ENCODE data around the gene ECSIT. TPM values are rescaled to one million over a fixed set of nuclear protein-coding genes. Genes with fewer than 3 reads are reported as not detected.
"Not testable (repeated sequence)": the region's sequence is repeated elsewhere in the genome, so short reads cannot be mapped to it uniquely, and the experiment has no call there.

The ECSIT gene
- polyA plus RNA-seq, 2 of the 4 experiments (the other 2 are of a cell fraction), result 23.0 to 29.7 TPM

DNA sequence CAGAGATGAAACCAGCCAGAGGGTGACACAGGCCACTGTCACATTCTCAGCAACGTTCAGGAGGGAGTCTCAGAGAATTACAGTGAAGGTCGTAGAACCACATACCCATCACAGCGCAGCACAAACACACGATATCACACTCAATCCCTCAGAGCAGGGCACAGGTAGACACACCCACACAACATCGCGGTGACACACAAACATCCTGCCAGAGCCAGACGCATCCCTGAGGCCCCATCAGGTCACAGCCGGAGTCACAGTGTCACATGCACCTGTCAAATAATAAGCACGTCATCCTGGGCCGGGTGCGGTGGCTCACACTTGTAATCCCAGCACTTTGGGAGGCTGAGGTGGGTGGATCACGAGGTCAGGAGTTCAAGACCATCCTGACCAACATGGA is 65.5 kb downstream of the ECSIT start:
- no peak overlapping the region for H3K4me3 ChIP-seq
- DNase-seq (ENCODE audit: low read depth in 1 of 2, low spot score in 1 of 2) (no peak), FAIRE-seq (no peak), ATAC-seq (no peak)
- ChIA-PET CTCF (interaction anchor here (1.1 kb wide), 1 partner anchor 19 kb away, joined by 4 read pairs; no protein-coding TSS in a partner anchor), POLR2A (no interaction called here)
- no peak overlapping the region for H3K4me2 ChIP-seq
- H3K27ac ChIP-seq, result no peak overlapping the region
- TF ChIP-seq, protein P1, sequence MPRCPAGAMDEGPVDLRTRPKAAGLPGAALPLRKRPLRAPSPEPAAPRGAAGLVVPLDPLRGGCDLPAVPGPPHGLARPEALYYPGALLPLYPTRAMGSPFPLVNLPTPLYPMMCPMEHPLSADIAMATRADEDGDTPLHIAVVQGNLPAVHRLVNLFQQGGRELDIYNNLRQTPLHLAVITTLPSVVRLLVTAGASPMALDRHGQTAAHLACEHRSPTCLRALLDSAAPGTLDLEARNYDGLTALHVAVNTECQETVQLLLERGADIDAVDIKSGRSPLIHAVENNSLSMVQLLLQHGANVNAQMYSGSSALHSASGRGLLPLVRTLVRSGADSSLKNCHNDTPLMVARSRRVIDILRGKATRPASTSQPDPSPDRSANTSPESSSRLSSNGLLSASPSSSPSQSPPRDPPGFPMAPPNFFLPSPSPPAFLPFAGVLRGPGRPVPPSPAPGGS (IDR thresholded peaks at IDR 0.05), result no peak
- TF ChIP-seq ZSCAN20 (CRISPR knock-in tag; IDR thresholded peaks at IDR 0.05), result no peak
- no peak for TF ChIP-seq JUN (IDR thresholded peaks at IDR 0.05)
- no peak for TF ChIP-seq ESRRA (IDR thresholded peaks at IDR 0.05; ENCODE audit: borderline replicate concordance, low read length)
- TF ChIP-seq RARB (CRISPR knock-in tag; IDR thresholded peaks at IDR 0.05), result no peak
- TF ChIP-seq POLR2A (IDR thresholded peaks at IDR 0.05; ENCODE audit: low read length), result no peak
- no peak for TF ChIP-seq GATA3 (IDR thresholded peaks at IDR 0.05; ENCODE audit: borderline replicate concordance)
- no peak for TF ChIP-seq NPAS2 (CRISPR knock-in tag; IDR thresholded peaks at IDR 0.05; ENCODE audit: borderline replicate concordance)
- TF ChIP-seq ELK1 (IDR thresholded peaks at IDR 0.05; ENCODE audit: low read depth, low read length), result no peak
- TF ChIP-seq JUNB (IDR thresholded peaks at IDR 0.05), result no peak
- TF ChIP-seq CBX2 (IDR thresholded peaks at IDR 0.05; ENCODE audit: borderline replicate concordance, low read depth), result no peak
- no peak for TF ChIP-seq HDAC2 (IDR thresholded peaks at IDR 0.05)
- TF ChIP-seq HOXB13 (CRISPR knock-in tag; IDR thresholded peaks at IDR 0.05; ENCODE audit: low read depth), result no peak
- TF ChIP-seq RNF2 (IDR thresholded peaks at IDR 0.05; ENCODE audit: borderline replicate concordance, low read depth), result no peak
- no peak for TF ChIP-seq TP53 (CRISPR knock-in tag; IDR thresholded peaks at IDR 0.05)
- 60% methylated on average over 3 of the region's 12 CpGs for WGBS (ENCODE audit: missing lambda C conversion rate)
- no peaks in the 10 kb centered on the region for H3K9me3 ChIP-seq
- H3K4me1 ChIP-seq, result no peaks in the 10 kb centered on the region

DNA sequence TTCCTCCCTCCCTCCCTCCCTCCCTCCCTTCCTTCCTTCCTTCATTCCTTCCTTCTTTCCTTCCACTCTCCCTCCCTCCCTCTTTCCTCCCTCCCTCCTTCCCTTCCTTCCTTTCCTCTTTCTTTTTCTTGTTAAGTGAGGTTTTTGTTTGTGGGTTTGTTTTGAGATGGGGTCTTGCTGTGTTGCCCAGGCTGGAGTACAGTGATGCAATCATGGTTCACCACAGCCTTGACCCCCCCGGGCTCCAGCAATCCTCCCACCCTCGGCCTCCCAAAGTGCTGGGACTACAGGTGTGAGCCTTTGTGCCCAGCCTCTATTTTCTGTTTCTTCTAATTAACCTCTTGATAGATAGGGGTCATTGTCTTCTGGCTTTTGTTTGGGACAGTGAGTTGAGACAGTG is 67.5 kb downstream of the ECSIT start:
- POLR2A ChIA-PET, result no interaction called here
- H3K4me2 ChIP-seq, result no peak overlapping the region
- H3K4me3 ChIP-seq, result no peak overlapping the region
- FAIRE-seq (no peak), DNase-seq (ENCODE audit: low read depth in 1 of 2, low spot score in 1 of 2) (no peak), ATAC-seq (no peak)
- no peaks in the 10 kb centered on the region for H3K4me1 ChIP-seq
- WGBS (ENCODE audit: missing lambda C conversion rate), result 13% methylated on average over 2 of the region's 2 CpGs
- no peaks in the 10 kb centered on the region for H3K9me3 ChIP-seq
- no peak overlapping the region for H3K27ac ChIP-seq
- CTCF ChIA-PET, result interaction anchor here (0.6 kb wide), 1 partner anchor 325 kb away, joined by 4 read pairs; no protein-coding TSS in a partner anchor
- TF ChIP-seq KDM5A (IDR thresholded peaks at IDR 0.05) (no peak), FOSL2 (IDR thresholded peaks at IDR 0.05) (no peak), FOSL2 (CRISPR knock-in tag; IDR thresholded peaks at IDR 0.05) (no peak)

GRCh38 chr19:11460207-11460606 is 68.7 kb downstream of the ECSIT start:
- H3K4me3 ChIP-seq, result no peak overlapping the region
- H3K27ac ChIP-seq, result no peak overlapping the region
- no peak overlapping the region for H3K4me2 ChIP-seq
- peak; percentile 20 to 42; a peak in 1 of 6 replicates for ATAC-seq
- WGBS (ENCODE audit: missing lambda C conversion rate), result 29% methylated on average over 2 of the region's 4 CpGs
- no peak for FAIRE-seq
- ChIA-PET POLR2A (no interaction called here), CTCF (no interaction called here)
- DNase-seq (ENCODE audit: low read depth in 1 of 2, low spot score in 1 of 2), result no peak
- TF ChIP-seq HOXB13 (CRISPR knock-in tag; IDR thresholded peaks at IDR 0.05; ENCODE audit: low read depth) (no peak), HEYL (CRISPR knock-in tag; IDR thresholded peaks at IDR 0.05) (no peak), FOXS1 (CRISPR knock-in tag; IDR thresholded peaks at IDR 0.05) (no peak), EP300 (IDR thresholded peaks at IDR 0.05) (no peak), ESRRA (IDR thresholded peaks at IDR 0.05; ENCODE audit: borderline replicate concordance, low read length) (no peak), ZFP36 (IDR thresholded peaks at IDR 0.05; ENCODE audit: borderline replicate concordance, partially characterized antibody) (peak; percentile 77), RAD21 (conservative IDR thresholded peaks at IDR 0.05 in 1 of 2, IDR thresholded peaks at IDR 0.05 in 1 of 2) (peak in 1 of 2 experiments; percentile 11; a peak in 1 of 5 replicates), RCOR1 (IDR thresholded peaks at IDR 0.05; ENCODE audit: low read depth, low read length) (no peak), TP53 (CRISPR knock-in tag; IDR thresholded peaks at IDR 0.05) (no peak), NPAS2 (CRISPR knock-in tag; IDR thresholded peaks at IDR 0.05; ENCODE audit: borderline replicate concordance) (no peak)
- no peaks in the 10 kb centered on the region for H3K9me3 ChIP-seq
- H3K4me1 ChIP-seq, result no peaks in the 10 kb centered on the region

DNA sequence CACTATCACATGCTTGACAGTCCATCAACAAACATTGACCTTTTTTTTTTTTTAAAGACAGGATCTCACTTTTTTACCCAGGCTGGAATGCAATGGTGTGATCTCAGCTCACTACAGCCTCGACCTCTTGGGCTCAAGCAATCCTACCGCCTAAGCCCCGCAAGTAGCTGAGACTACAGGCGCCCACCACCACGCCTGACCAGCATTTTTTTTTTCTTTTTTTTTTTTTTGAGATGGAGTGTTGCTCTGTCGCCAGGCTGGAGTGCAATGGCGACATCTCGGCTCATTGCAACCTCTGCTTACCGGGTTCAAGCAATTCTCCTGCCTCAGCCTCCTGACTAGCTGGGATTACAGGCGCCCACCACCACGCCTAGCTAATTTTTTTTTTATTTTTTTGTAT is 70.0 kb downstream of the ECSIT start:
- H3K4me3 ChIP-seq; DNase-seq (ENCODE audit: low read depth in 1 of 2, low spot score in 1 of 2); H3K4me1 ChIP-seq; ATAC-seq; POLR2A ChIA-PET; H3K27ac ChIP-seq; H3K4me2 ChIP-seq; H3K9me3 ChIP-seq; FAIRE-seq: not testable (repeated sequence)
- CTCF ChIA-PET, result interaction anchor here (0.8 to 1.6 kb wide), 4 partner anchors 9 to 168 kb away, joined by 3 to 6 read pairs (median 3); partner anchors contain the start of gene ELOF1
- WGBS (ENCODE audit: missing lambda C conversion rate), result 53% methylated on average over 11 of the region's 11 CpGs
